Large intestine (tissue), 12 donors: ENCODE results near the gene FAM216A. TPM values are rescaled to one million over a fixed set of nuclear protein-coding genes. Genes with fewer than 3 reads are reported as not detected.
"Not testable (repeated sequence)": the region's sequence is repeated elsewhere in the genome, so short reads cannot be mapped to it uniquely, and the experiment has no call there.

Experiments
- DNase-seq, 2 donors: peaks; one replicate each; pipeline versions ENCODE4 v3.0.0 to v3.0.0-alpha.2; 2013
- H3K27ac ChIP-seq: one replicate; pipeline ENCODE4 v1.5.1; 2013; ENCODE audit warnings: low read length
- H3K27me3 ChIP-seq: 2 replicates; pipeline ENCODE4 v1.6.1; 2013; ENCODE audit warnings: low read length; ENCODE audit not compliant: control insufficient read depth, insufficient read depth
- H3K36me3 ChIP-seq: 2 replicates; pipeline ENCODE4 v1.6.1; 2013; ENCODE audit warnings: low read length; ENCODE audit not compliant: control insufficient read depth, insufficient read depth
- H3K4me1 ChIP-seq: one replicate; pipeline ENCODE4 v1.6.1; 2013; ENCODE audit warnings: low read length; ENCODE audit not compliant: control insufficient read depth, insufficient read depth
- H3K4me3 ChIP-seq: one replicate; pipeline ENCODE4 v1.5.1; 2013; ENCODE audit warnings: low read length
- H3K9me3 ChIP-seq: one replicate; pipeline ENCODE4 v1.6.1; 2013; ENCODE audit warnings: mild to moderate bottlenecking, low read depth, low read length, moderate library complexity; ENCODE audit not compliant: control insufficient read depth
- WGBS: methylation state at CpG from one replicate; pipeline ENCODE4 v1.1.5; 2013; ENCODE audit warnings: low lambda C conversion rate; ENCODE audit not compliant: insufficient coverage; 5-methylcytosine and 5-hydroxymethylcytosine counted together
- long read RNA-seq, 11 donors: transcript quantifications; one replicate each; lab custom pipeline, GENCODE V29; 2026
- polyA plus RNA-seq: library from polyadenylated mRNA; unstranded; fragments of 120-200 nt; gene quantifications from one replicate; pipeline ENCODE4 v1.2.1, GENCODE V29; 2013

FAM216A gene, protein sequence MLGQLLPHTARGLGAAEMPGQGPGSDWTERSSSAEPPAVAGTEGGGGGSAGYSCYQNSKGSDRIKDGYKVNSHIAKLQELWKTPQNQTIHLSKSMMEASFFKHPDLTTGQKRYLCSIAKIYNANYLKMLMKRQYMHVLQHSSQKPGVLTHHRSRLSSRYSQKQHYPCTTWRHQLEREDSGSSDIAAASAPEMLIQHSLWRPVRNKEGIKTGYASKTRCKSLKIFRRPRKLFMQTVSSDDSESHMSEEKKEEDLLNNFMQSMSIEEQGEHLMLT
- 10.6 TPM for polyA plus RNA-seq
- long read RNA-seq, donor 1, partial matches to known transcripts = 143 of 196 reads
- long read RNA-seq, donor 1, other reads (novel, unspliced or antisense) = 53 of 196 reads
- long read RNA-seq, donor 2, partial matches to known transcripts = 240 of 452 reads
- long read RNA-seq, donor 2, other reads (novel, unspliced or antisense) = 209 of 452 reads
- long read RNA-seq, donor 3 = 0 reads
- long read RNA-seq, donor 4, partial matches to known transcripts = 12 of 58 reads
- long read RNA-seq, donor 4, other reads (novel, unspliced or antisense) = 45 of 58 reads
- long read RNA-seq, donor 5, partial matches to known transcripts = 80 of 185 reads
- long read RNA-seq, donor 5, other reads (novel, unspliced or antisense) = 102 of 185 reads
- long read RNA-seq, donor 6, partial matches to known transcripts = 389 of 458 reads
- long read RNA-seq, donor 6, other reads (novel, unspliced or antisense) = 68 of 458 reads
- long read RNA-seq, donor 7, partial matches to known transcripts = 0 of 3 reads
- long read RNA-seq, donor 7, other reads (novel, unspliced or antisense) = 0 of 3 reads
- long read RNA-seq, donor 8, partial matches to known transcripts = 14 of 418 reads
- long read RNA-seq, donor 8, other reads (novel, unspliced or antisense) = 399 of 418 reads
- long read RNA-seq, donor 9, partial matches to known transcripts = 0 of 3 reads
- long read RNA-seq, donor 9, other reads (novel, unspliced or antisense) = 0 of 3 reads
- long read RNA-seq, donor 10, partial matches to known transcripts = 440 of 469 reads
- long read RNA-seq, donor 10, other reads (novel, unspliced or antisense) = 25 of 469 reads
- long read RNA-seq, donor 11, partial matches to known transcripts = 186 of 287 reads
- long read RNA-seq, donor 11, other reads (novel, unspliced or antisense) = 100 of 287 reads

DNA sequence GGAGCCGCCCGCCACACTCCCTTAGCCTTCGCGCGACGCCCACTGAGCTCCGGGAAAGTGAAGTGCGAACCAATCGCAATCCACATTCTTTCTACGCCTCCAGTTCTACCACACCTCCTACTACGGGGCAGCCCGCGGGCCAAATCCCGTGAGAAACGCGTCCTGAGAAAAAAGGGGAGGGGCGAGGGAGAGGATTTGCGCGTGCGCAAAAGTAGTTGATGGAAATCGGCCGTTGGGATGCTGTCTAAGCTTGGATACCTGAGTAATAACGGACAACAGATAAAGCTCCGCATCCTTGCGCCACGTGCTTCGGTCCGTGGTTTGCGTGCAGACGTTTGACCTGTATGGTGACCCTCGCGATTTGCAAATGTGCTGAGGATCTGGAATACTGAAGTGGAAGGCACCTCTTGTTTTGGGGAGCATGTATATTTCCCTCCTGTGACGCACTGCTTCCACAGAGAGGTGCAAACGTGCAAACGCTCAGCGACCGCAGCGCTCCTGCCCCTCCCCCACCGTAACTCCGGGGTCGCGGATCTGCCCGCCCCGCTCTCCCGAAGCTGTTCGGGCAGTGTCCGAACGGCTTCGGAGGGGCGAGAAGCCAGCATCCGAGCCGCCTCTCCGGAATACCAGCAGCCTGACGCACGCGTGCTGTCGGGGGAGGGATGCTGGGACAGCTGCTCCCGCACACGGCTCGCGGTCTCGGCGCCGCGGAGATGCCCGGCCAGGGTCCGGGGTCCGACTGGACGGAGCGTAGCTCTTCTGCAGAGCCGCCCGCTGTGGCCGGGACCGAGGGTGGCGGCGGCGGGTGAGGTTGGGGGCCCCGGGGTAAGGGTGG, at the start of gene FAM216A, which contains the start of gene GPN3:
Gene FAM216A, plus strand, starts transcription at position 632 of the 835 bp plus-strand sequence. Its CDS starts 31 bp downstream, at position 663.
Gene GPN3, minus strand, starts transcription at position 44 of the 835 bp plus-strand sequence. CDS start 54 bp downstream, outside the sequence.
- peak; percentile 97 to 98 for DNase-seq
- Histone ChIP-seq H3K36me3 (peaks cover 7% of the 10 kb centered on the region), H3K4me1 (no peaks in the 10 kb centered on the region), H3K27ac (peak within 1 kb of the TSS; percentile 74), H3K4me3 (peak within 1 kb of the TSS; percentile 72), H3K27me3 (no peaks in the 10 kb centered on the region), H3K9me3 (no peaks in the 10 kb centered on the region)
- WGBS = no CpG with 5 or more reads among the region's 78 CpGs

DNA sequence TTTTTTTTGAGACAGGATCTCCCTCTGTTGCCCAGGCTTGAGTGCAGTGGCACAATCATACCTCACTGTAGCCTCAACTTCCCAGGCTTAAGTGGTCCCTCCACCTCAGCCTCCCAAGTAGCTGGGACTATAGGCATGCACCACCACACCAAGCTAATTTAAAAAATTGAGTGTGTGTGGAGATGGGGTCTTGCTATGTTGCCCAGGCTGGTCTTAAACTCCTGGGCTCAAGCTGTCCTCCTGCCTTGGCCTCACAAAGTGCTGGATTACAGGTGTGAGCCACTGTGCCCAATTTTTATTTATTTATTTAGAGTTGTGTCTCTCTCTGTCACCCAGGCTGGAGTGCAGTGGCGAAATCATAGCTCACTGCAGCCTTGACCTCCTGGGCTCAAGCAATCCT, 48.0 kb upstream of the FAM216A start:
- H3K27ac ChIP-seq, H3K27me3 ChIP-seq, H3K36me3 ChIP-seq, H3K4me3 ChIP-seq, H3K4me1 ChIP-seq, DNase-seq, H3K9me3 ChIP-seq: not testable (repeated sequence)
- no CpG with 5 or more reads among the region's 1 CpG for WGBS

DNA sequence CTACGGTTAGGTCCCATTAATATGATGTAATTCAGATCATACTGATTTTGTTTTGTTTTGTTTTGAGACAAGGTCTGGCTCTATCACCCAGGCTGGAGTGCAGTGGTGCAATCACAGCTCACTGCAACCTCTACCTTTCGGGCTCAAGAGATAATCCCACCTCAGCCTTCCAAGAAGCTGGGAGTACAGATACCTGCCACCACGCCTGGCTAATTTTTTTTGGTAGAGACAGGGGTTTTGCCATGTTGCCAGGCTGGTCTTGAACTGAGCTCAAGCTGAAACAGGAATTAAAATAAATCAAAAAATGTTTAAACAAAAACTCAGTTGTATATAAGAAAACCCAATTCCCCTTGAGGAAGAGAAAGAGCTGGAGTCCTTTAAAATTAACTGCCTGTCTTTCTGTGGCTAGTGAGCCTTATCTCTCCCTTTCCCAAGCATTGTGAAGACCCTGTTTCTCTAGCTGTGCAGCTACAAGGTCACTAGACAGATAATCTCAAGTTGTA, 47.4 kb upstream of the FAM216A start:
- Histone ChIP-seq H3K27me3 (no peaks in the 10 kb centered on the region), H3K27ac (no peak overlapping the region), H3K4me3 (no peak overlapping the region), H3K9me3 (no peaks in the 10 kb centered on the region), H3K4me1 (no peaks in the 10 kb centered on the region), H3K36me3 (no peaks in the 10 kb centered on the region)
- WGBS = no CpG with 5 or more reads among the region's 3 CpGs
- no peak for DNase-seq

DNA sequence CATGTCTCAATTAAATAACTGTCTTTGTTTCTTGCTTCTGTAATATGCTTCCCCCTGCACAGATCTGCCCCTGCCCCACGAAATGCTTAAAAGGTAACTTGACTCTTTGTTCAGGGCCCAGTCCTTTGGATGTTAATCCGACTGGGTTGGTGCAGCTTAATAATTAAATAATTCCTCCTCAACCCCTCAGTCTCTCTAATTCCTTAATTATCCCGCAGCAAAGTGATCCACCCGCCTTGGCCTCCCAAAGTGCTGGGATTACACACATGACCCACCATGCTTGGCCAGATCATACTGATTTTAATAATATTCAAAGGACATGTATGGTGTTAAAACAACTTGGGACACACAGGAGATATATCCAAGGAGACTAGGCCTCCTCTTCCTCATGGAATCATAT, 46.9 kb upstream of the FAM216A start:
- DNase-seq = no peak
- no peak overlapping the region for H3K4me3 ChIP-seq
- no peaks in the 10 kb centered on the region for H3K27me3 ChIP-seq
- no peaks in the 10 kb centered on the region for H3K4me1 ChIP-seq
- H3K36me3 ChIP-seq = no peaks in the 10 kb centered on the region
- no peaks in the 10 kb centered on the region for H3K9me3 ChIP-seq
- WGBS = no CpG with 5 or more reads among the region's 4 CpGs
- no peak overlapping the region for H3K27ac ChIP-seq

DNA sequence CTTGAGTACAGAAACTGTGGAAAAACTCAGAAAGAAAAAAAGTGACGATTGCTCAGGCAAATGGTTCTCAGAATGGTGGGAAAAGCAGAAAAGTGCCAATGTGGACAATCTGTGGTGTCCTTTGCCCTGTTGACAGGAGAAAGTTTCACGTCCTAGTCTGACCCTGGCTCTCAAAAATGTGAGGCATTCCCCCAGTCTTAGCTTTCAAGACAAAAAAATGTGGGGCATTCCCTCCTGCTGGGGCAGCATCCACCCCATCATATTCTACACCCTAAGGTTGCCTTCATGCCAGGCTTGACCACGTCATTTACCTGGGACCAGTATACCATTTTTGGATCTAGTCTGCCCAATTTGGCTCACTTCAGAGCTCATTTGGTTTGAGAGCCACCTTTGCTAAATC, 44.4 kb upstream of the FAM216A start:
- Histone ChIP-seq H3K4me1 (no peaks in the 10 kb centered on the region), H3K36me3 (no peaks in the 10 kb centered on the region), H3K9me3 (no peaks in the 10 kb centered on the region), H3K27me3 (no peaks in the 10 kb centered on the region), H3K4me3 (no peak overlapping the region), H3K27ac (no peak overlapping the region)
- DNase-seq = no peak
- WGBS = no CpG with 5 or more reads among the region's 3 CpGs

DNA sequence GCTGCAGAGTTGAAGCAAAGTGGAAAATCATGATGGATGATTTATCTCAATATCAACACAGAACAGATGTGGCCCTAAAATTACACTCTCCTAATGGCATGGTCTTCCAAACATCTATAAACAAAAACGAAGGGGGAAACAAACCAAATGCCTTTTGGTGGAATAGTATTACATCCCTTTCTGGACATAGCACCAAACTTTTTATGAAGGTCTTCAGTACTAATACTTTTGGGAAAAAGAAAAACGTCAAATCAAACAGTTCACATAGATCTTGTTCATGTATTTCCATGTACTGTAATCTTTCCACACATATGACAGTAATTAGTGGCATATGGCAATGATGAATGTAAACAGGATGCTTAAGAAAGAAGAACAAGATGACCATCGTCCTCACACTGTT, 42.2 kb upstream of the FAM216A start:
- no peaks in the 10 kb centered on the region for H3K27me3 ChIP-seq
- no peak overlapping the region for H3K27ac ChIP-seq
- no peak for DNase-seq
- no peaks in the 10 kb centered on the region for H3K4me1 ChIP-seq
- no peaks in the 10 kb centered on the region for H3K36me3 ChIP-seq
- no CpG with 5 or more reads among the region's 3 CpGs for WGBS
- H3K4me3 ChIP-seq = no peak overlapping the region
- H3K9me3 ChIP-seq = no peaks in the 10 kb centered on the region

DNA sequence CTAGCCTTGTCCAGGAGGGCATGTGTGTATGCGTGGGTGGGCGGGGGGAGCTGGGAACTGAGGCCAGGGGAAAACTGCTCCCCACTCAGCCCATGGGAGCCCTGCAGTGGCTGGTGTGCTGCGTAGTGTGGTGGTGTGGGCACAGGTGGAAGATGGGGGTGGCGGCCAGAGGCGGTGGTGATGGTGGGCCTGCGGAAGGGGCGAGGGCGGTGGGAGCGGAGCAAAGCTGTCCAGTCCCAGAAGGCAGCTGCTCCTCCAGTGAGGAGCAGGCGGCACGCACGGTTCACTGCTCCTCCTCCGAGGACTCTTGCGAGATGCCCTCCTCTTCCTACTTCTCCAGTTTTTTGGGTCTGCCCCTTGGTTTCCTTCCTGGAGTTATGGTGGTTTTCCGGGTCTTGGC, 39.0 kb upstream of the FAM216A start:
- H3K27ac ChIP-seq, H3K4me1 ChIP-seq, H3K27me3 ChIP-seq, H3K9me3 ChIP-seq, DNase-seq, H3K36me3 ChIP-seq, H3K4me3 ChIP-seq: not testable (repeated sequence)
- WGBS = no CpG with 5 or more reads among the region's 15 CpGs

DNA sequence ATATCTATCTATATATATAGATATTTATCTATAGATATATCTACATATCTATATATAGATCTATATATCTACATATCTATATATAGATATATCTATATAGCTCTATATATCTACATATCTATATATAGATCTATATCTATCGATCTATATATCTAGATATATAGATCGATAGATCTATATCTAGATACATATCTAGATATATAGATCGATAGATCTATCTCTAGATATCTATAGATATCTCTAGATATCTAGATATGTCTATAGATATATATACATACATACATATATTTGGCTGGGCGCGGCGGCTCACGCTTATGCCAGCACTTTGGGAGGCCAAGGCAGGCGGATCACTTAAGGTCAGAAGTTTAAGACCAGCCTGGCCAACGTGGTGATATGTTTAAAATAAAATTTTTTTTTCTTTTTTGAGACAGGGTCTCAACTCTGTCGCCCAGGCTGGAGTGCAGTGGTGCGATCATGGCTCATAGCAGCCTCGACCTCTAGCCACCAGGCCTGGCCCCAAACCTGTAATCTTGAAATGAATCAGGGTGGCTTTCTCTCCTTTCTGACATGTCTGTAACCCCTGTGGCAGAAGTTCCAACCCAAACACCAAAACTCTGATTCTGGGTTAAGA, 36.6 kb upstream of the FAM216A start:
- no peak for DNase-seq
- peak overlapping the region; percentile 52 for H3K4me3 ChIP-seq
- no peak overlapping the region for H3K27ac ChIP-seq
- 80% methylated on average over 1 of the region's 12 CpGs for WGBS
- H3K4me1 ChIP-seq = no peaks in the 10 kb centered on the region
- no peaks in the 10 kb centered on the region for H3K9me3 ChIP-seq
- H3K27me3 ChIP-seq = no peaks in the 10 kb centered on the region
- peaks cover 19% of the 10 kb centered on the region for H3K36me3 ChIP-seq

DNA sequence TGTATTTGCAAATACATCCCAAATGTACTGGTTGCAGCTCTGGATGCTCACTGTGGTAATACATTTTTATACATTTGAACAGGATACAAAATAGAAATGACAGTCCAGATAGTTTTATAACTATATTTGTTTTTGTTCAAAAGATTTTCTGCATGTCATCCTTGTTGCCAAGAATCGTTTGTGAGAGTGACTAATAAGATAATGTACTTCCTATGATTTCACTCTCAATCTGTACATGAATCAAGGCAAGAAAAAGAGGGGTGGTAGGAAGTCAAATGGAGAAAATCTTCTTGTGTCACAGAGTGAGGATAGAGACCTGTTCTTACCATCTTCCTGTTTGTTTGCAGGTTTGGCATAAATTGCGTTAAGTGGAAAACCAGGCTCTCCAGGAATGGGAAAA, 32.4 kb upstream of the FAM216A start:
- Histone ChIP-seq H3K4me3 (no peak overlapping the region), H3K27me3 (no peaks in the 10 kb centered on the region), H3K36me3 (peaks cover 49% of the 10 kb centered on the region), H3K27ac (no peak overlapping the region), H3K4me1 (no peaks in the 10 kb centered on the region), H3K9me3 (no peaks in the 10 kb centered on the region)
- no peak for DNase-seq
- WGBS = no CpG with 5 or more reads among the region's 2 CpGs
